ENCODE measurements around the gene OSCP1. TPM values are rescaled to one million over a fixed set of nuclear protein-coding genes. Genes with fewer than 3 reads are reported as not detected.

OSCP1 gene
- total RNA-seq, 1 donor from 2014 or later: 5.7 TPM

GRCh38 chr1:36382669-36383068 is 67.6 kb downstream of the OSCP1 start:
- no peak for DNase-seq

- DNase-seq: no peak
Measured at GRCh38 chr1:36382231-36382630, 68.0 kb downstream of the OSCP1 start.

GRCh38 chr1:36381405-36381804 is 68.8 kb downstream of the OSCP1 start:
- DNase-seq: no peak

- DNase-seq: no peak
Measured at GRCh38 chr1:36380782-36381181, 69.5 kb downstream of the OSCP1 start.

GRCh38 chr1:36380143-36380619 is 70.1 kb downstream of the OSCP1 start:
- DNase-seq: no peak

- no peak for DNase-seq
Measured at GRCh38 chr1:36377791-36378492, 72.3 kb downstream of the OSCP1 start.

GRCh38 chr1:36372617-36373016 is 77.6 kb downstream of the OSCP1 start:
- DNase-seq: no peak

GRCh38 chr1:36369061-36369861 is 81.0 kb downstream of the OSCP1 start:
- DNase-seq: peak; percentile 90

Small RNA genes within 50 kb of the gene (small RNA-seq; reads per million reads assigned to genes)
- gene RNU4-27P (ENCODE audit: low replicate concordance) (not detected), gene SNORA63C (ENCODE audit: low replicate concordance) (0.26 reads per million, percentile 44 among the genes with 10 or more reads in this experiment)

Other genes with a start within 250 kb of the OSCP1 start
- gene THRAP3, start 226.0 kb downstream of the OSCP1 start, total RNA-seq: 107 TPM
- gene SH3D21, start 144.1 kb downstream of the OSCP1 start, total RNA-seq: 5.4 TPM
- gene EVA1B, start 126.8 kb downstream of the OSCP1 start, total RNA-seq: 25.7 TPM
- 18.9 TPM for gene STK40, start 64.5 kb downstream of the OSCP1 start, total RNA-seq
- 8.8 TPM for gene LSM10, start 52.5 kb downstream of the OSCP1 start, total RNA-seq
- 28.3 TPM for gene MRPS15, start 13.9 kb upstream of the OSCP1 start, total RNA-seq
- 13.3 TPM for gene CSF3R, start 32.5 kb upstream of the OSCP1 start, total RNA-seq

Measured in tongue (tissue), 3 donors.